Heart left ventricle (tissue), 13 donors: ENCODE data around the gene PRCC.

ENCODE experiments used
- POLR2A ChIP-seq, 2 donors: fragments of 450-650 bp; IDR thresholded peaks; one replicate each; pipeline ENCODE4 v1.6.1; 2017; ENCODE audit warnings: antibody characterized with exemption in 2 of 2, mild to moderate bottlenecking in 2 of 2, moderate library complexity in 2 of 2
- TF ChIP-seq, protein P1 (sequence below), 12 donors: fragments of 200-600 bp; sonication (generic) in 4 of 12; IDR thresholded peaks; one replicate each; pipeline versions ENCODE4 v1.5.0 to v1.8.0; 2018 to 2022; ENCODE audit warnings: antibody characterized with exemption in 12 of 12, mild to moderate bottlenecking in 5 of 12
- donor health status: ischemic (EF 13 %, LVEDD 7.1; RV severe dilation, severe dysfunction).
- donor health status: DM: no; HTN: yes; CAD: no.
- donor health status: DM: no; HTN: no; CAD: no.
- donor health status: ischemic (EF 25% LVEDD 6.9; RV normal size, moderate dysfunction).
- donor health status: ischemic (EF 25% LVEDD 5.7; RV mildly dilated, moderate dysfunction).
- donor health status: ischemic (EF 35%, LVEDD 5.7; RV mildly dilated, moderate dysfunction).
- donor health status: nonischemic (EF 11% LVEDD 7.7; RV severe dilation, severe dysfunction).
- donor health status: DM: yes; HTN: yes; CAD: no.
- donor health status: PGD.
- donor health status: ischemic (EF 29% LVEDD 5.4; RV normal size, mild dysfunction).
- donor health status: nonischemic (EF 23%, LVEDD 6.1; RV moderate dilation, normal function).

DNA sequence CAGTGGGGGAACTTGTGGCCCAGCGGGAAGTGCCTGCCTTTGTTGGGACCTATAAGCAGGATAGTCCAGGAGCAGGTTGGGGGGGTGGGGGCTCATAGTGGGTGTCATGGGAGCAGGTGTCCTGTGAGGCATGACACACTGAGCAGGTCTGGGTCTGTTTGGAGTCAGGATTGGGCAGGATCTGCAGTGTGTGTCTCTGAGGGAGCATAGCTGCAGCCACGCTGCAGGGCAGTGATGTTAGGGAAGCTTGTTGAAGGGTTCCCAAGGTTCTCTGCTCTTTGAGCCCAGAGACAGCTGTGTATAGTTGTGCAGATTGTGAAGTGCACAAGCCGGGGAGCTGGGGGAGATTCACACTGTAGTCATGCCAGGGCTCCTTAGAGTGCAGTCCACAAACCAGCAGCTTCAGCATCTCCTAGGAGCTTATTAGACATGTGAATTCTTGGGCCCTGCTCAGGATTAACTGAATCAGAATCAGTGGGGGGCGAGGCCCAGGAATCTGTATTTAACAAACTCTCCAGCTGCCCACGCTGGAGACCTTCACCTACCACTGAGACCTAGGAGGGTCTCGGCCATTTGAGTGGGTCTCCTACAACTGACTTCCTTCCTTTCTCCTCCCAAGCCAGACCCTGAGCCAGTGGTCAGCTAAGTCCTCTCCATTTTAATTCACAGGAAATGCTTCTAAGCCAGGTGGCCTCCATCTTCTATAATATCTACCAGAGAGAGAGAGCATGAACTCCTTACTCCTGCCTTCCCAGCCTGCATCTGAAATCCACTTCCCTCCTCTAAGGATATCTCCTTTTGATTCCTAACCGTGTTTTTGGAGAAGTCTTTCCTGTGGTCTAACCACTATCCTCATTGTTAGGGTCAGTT, 80.5 kb downstream of the PRCC start:
- no peak for TF ChIP-seq POLR2A (IDR thresholded peaks at IDR 0.05)
- TF ChIP-seq, protein P1, sequence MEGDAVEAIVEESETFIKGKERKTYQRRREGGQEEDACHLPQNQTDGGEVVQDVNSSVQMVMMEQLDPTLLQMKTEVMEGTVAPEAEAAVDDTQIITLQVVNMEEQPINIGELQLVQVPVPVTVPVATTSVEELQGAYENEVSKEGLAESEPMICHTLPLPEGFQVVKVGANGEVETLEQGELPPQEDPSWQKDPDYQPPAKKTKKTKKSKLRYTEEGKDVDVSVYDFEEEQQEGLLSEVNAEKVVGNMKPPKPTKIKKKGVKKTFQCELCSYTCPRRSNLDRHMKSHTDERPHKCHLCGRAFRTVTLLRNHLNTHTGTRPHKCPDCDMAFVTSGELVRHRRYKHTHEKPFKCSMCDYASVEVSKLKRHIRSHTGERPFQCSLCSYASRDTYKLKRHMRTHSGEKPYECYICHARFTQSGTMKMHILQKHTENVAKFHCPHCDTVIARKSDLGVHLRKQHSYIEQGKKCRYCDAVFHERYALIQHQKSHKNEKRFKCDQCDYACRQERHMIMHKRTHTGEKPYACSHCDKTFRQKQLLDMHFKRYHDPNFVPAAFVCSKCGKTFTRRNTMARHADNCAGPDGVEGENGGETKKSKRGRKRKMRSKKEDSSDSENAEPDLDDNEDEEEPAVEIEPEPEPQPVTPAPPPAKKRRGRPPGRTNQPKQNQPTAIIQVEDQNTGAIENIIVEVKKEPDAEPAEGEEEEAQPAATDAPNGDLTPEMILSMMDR (IDR thresholded peaks at IDR 0.05): no peak
